Keratinocyte (primary cell): ENCODE measurements around the gene GNA15. TPM values are rescaled to one million over a fixed set of nuclear protein-coding genes. Genes with fewer than 3 reads are reported as not detected.

ENCODE experiments used
- DNase-seq: peaks from one replicate; pipeline ENCODE4 v3.0.0-alpha.2; 2011; ENCODE audit warnings: low read depth, missing footprints, low spot score
- FAIRE-seq: peaks from 2 replicates; lab custom pipeline; 2011; peaks lifted over from hg19 to GRCh38; lab: Jason Lieb, UNC
- H2AFZ ChIP-seq: 2 replicates; pipeline ENCODE4 v1.6.0; 2012; ENCODE audit warnings: low read length, control low read depth, inconsistent platforms; ENCODE audit not compliant: control insufficient read depth
- H3K27ac ChIP-seq: 2 replicates; pipeline ENCODE4 v1.5.1; 2011; ENCODE audit warnings: low read length; ENCODE audit not compliant: control insufficient read depth, insufficient read depth
- H3K27me3 ChIP-seq: 3 replicates; pipeline ENCODE4 v1.6.0; 2011; ENCODE audit warnings: low read length; ENCODE audit not compliant: control insufficient read depth, insufficient read depth; ENCODE audit errors: extremely low read depth
- H3K36me3 ChIP-seq, 2 experiments: 2 replicates in 1 of 2; 3 replicates in 1 of 2; pipeline ENCODE4 v1.5.1; 2011; ENCODE audit warnings: low read length in 2 of 2, mild to moderate bottlenecking in 1 of 2; ENCODE audit not compliant: control insufficient read depth in 2 of 2, insufficient read depth in 2 of 2; ENCODE audit errors: extremely low read depth in 1 of 2
- H3K4me1 ChIP-seq: 3 replicates; pipeline ENCODE4 v1.5.1; 2011; ENCODE audit warnings: low read length; ENCODE audit not compliant: control insufficient read depth, insufficient read depth; ENCODE audit errors: extremely low read depth
- H3K4me2 ChIP-seq: 3 replicates; pipeline ENCODE4 v1.6.0; 2011; ENCODE audit warnings: low read depth, low read length; ENCODE audit not compliant: control insufficient read depth, insufficient read depth; ENCODE audit errors: extremely low read depth
- H3K4me3 ChIP-seq, 3 experiments: fragments of 200-600 bp in 1 of 3; sonication (generic) in 1 of 3; 2 replicates in 2 of 3; 3 replicates in 1 of 3; pipeline ENCODE4 v1.5.1; 2011 to 2016; ENCODE audit warnings: low read length in 3 of 3, mild to moderate bottlenecking in 3 of 3, control low read depth in 2 of 3, inconsistent platforms in 1 of 3, low read depth in 1 of 3, mixed read lengths in 1 of 3, mixed run types in 1 of 3, moderate library complexity in 1 of 3; ENCODE audit not compliant: control insufficient read depth in 2 of 3, insufficient read depth in 2 of 3; ENCODE audit errors: extremely low read depth in 1 of 3
- H3K79me2 ChIP-seq: 2 replicates; pipeline ENCODE4 v1.6.0; 2012; ENCODE audit warnings: low read length; ENCODE audit not compliant: control insufficient read depth, insufficient read depth
- H3K9ac ChIP-seq: 3 replicates; pipeline ENCODE4 v1.6.0; 2011; ENCODE audit warnings: low read length; ENCODE audit not compliant: control insufficient read depth, insufficient read depth; ENCODE audit errors: extremely low read depth
- H3K9me1 ChIP-seq: 3 replicates; pipeline ENCODE4 v1.6.0; 2011; ENCODE audit warnings: low read length; ENCODE audit not compliant: control insufficient read depth, insufficient read depth; ENCODE audit errors: extremely low read depth
- H3K9me3 ChIP-seq: 2 replicates; pipeline ENCODE4 v1.5.1; 2012; ENCODE audit warnings: low read depth, low read length; ENCODE audit not compliant: control insufficient read depth
- H4K20me1 ChIP-seq: 3 replicates; pipeline ENCODE4 v1.6.0; 2011; ENCODE audit warnings: low read length; ENCODE audit not compliant: control insufficient read depth, insufficient read depth; ENCODE audit errors: extremely low read depth
- CTCF ChIP-seq, 3 experiments: IDR thresholded peaks in 1 of 3; conservative IDR thresholded peaks in 1 of 3; optimal IDR thresholded peaks in 1 of 3; 2 replicates in 2 of 3; 3 replicates in 1 of 3; pipeline versions ENCODE3 to v1.5.1; 2011; ENCODE audit warnings: low read length in 3 of 3, mild to moderate bottlenecking in 3 of 3, moderate library complexity in 2 of 3, control low read depth in 1 of 3, inconsistent platforms in 1 of 3; ENCODE audit not compliant: insufficient read depth in 2 of 3; ENCODE audit errors: extremely low read depth in 1 of 3
- EZH2 ChIP-seq: IDR thresholded peaks from one replicate; pipeline ENCODE4 v1.6.1; 2012; ENCODE audit warnings: inconsistent platforms, mild to moderate bottlenecking, low read length, moderate library complexity
- dilution Hi-C: fragments of 300-500 bp; cut with MboI; formaldehyde crosslinking; loops from one replicate; pipeline ENCODE4 v1.7.0; 2020; ENCODE audit warnings: low sequenced_read_pairs; ENCODE audit not compliant: extremely low pct_ligation_motif_present
- polyA plus RNA-seq, 5 experiments: library from polyadenylated mRNA; depleted of rRNA in 3 of 5; stranded (reverse) in 3 of 5; stranded (forward) in 1 of 5; unstranded in 1 of 5; fragments of >200 nt; gene quantifications; 1 replicate in 1 of 5; 2 replicates in 3 of 5; 3 replicates in 1 of 5; pipeline versions ENCODE4 v1.2.1 to v1.2.3, GENCODE V29; 2011 to 2012; ENCODE audit warnings: missing spikeins in 2 of 5, low read depth in 1 of 5, low replicate concordance in 1 of 5

Gene GNA15
- polyA plus RNA-seq, 1 donor (not counting 4 experiments of a cell fraction or from before 2014, with no cell fraction given): 60.0 TPM

DNA sequence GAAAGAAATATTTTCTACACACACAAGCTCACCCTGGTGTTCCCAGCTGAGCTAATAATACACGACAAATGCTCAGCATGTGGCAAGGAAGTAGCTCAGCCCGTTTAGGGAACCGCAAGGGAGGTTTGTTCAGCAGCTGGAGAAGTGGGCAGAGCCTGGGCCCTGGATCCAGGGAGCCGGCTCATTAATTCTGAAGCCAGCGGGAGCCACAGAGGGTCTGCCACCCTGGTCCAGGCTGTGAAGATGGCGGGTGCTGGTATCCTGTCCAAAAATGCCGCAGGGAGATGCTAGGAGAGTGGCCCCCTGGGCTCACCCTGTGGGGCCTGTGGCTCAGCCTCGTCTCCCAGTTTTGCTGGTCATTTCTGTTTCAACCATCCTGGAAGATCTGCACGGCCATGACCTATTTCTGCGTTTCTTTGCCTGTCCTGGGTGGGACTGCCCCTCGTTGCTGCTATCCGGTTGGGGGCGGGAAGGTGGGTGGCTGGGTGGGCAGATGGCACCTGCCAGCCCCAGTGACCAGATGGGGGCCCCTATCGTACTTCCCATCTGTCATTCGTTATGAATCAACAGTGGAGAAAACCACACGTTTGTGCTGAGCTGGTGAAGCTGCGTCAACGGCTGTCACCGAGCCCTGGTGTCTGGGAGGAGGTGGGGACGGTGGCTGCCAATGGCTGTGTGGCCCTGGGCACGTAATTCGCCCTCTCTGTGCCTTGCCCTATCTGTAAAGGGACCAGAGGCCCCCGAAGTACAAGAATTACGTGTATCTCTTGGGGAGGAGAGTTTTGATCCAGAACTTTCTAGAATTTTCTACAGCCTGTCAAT lies 2.7 kb upstream of the GNA15 start:
- no peak for FAIRE-seq
- H2AFZ ChIP-seq: no peak overlapping the region
- no peak overlapping the region for H3K4me3 ChIP-seq

DNA sequence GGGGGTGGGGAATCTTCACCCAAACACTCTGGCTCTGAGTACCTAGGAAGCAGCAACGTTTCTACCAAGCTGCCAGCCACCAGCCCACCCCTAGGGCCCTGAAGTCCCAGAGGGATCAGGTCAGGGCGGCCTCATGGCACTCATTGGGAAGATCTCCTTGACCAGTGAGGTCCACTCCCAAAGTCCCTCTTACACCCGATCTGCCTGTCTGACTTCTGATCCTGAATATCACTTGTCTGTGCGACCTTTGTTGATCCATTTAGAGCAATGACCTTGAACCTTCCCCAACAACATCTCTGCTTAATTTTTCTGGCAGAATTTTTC lies 2.1 kb upstream of the GNA15 start:
- no peaks in the 10 kb centered on the region for H3K9me3 ChIP-seq
- no peaks in the 10 kb centered on the region for H3K27me3 ChIP-seq
- no peak overlapping the region for H3K27ac ChIP-seq
- no peak for TF ChIP-seq EZH2
- TF ChIP-seq CTCF (optimal IDR thresholded peaks at IDR 0.05 in 1 of 3, IDR thresholded peaks at IDR 0.05 in 1 of 3, conservative IDR thresholded peaks at IDR 0.05 in 1 of 3; ENCODE audit: extremely low read depth in 1 of 3, insufficient read depth in 2 of 3, low read length in 3 of 3): no peak
- H3K36me3 ChIP-seq: peaks cover 3 to 7% of the 10 kb centered on the region in 2 experiments
- DNase-seq (no peak), FAIRE-seq (no peak)
- no peaks in the 10 kb centered on the region for H3K9me1 ChIP-seq
- H2AFZ ChIP-seq: no peak overlapping the region
- peaks cover 48% of the 10 kb centered on the region for H3K79me2 ChIP-seq
- no peak overlapping the region for H3K4me2 ChIP-seq
- H3K9ac ChIP-seq: no peak overlapping the region
- H3K4me1 ChIP-seq: peaks cover 13% of the 10 kb centered on the region
- no peaks in the 10 kb centered on the region for H4K20me1 ChIP-seq
- H3K4me3 ChIP-seq: no peak overlapping the region
- dilution Hi-C loops: no loop called here

More for the DNA sequence above, 2.7 kb upstream of the GNA15 start:
- Histone ChIP-seq H3K79me2 (peaks cover 51% of the 10 kb centered on the region), H3K4me1 (peaks cover 13% of the 10 kb centered on the region), H3K9me1 (no peaks in the 10 kb centered on the region), H3K27me3 (no peaks in the 10 kb centered on the region), H3K4me2 (no peak overlapping the region), H4K20me1 (no peaks in the 10 kb centered on the region), H3K36me3 (peaks cover 3 to 7% of the 10 kb centered on the region in 2 experiments), H3K27ac (no peak overlapping the region), H3K9me3 (no peaks in the 10 kb centered on the region), H3K9ac (no peak overlapping the region)
- dilution Hi-C loops: no loop called here
- no peak for DNase-seq
- TF ChIP-seq CTCF (optimal IDR thresholded peaks at IDR 0.05 in 1 of 3, IDR thresholded peaks at IDR 0.05 in 1 of 3, conservative IDR thresholded peaks at IDR 0.05 in 1 of 3; ENCODE audit: extremely low read depth in 1 of 3, insufficient read depth in 2 of 3, low read length in 3 of 3) (no peak), EZH2 (no peak)
